Measurements from ENCODE around the gene SCML2. TPM values are rescaled to one million over a fixed set of nuclear protein-coding genes. Genes with fewer than 3 reads are reported as not detected.
"Not testable (repeated sequence)": the region's sequence is repeated elsewhere in the genome, so short reads cannot be mapped to it uniquely, and the experiment has no call there.

The SCML2 gene
- total RNA-seq, 1 donor from 2014 or later, result 9.5 TPM

- Mint-ChIP-seq H3K27me3 (ENCODE audit: unreplicated experiment) (no peaks in the 10 kb centered on the region), H3K4me1 (ENCODE audit: low read depth, unreplicated experiment) (no peaks in the 10 kb centered on the region), H3K36me3 (ENCODE audit: unreplicated experiment) (no peaks in the 10 kb centered on the region), H3K27ac (ENCODE audit: unreplicated experiment) (no peak overlapping the region), H3K4me3 (ENCODE audit: unreplicated experiment) (no peak overlapping the region), H3K9me3 (ENCODE audit: unreplicated experiment) (no peaks in the 10 kb centered on the region)
- DNase-seq, result no peak
- no peak for TF ChIP-seq CTCF (IDR thresholded peaks at IDR 0.05; ENCODE audit: partially characterized antibody, unreplicated experiment)
Observed at GRCh38 chrX:18272222-18272621, 82.3 kb downstream of the SCML2 start.

- H3K9me3 Mint-ChIP-seq (ENCODE audit: unreplicated experiment), result no peaks in the 10 kb centered on the region
- TF ChIP-seq CTCF (IDR thresholded peaks at IDR 0.05; ENCODE audit: partially characterized antibody, unreplicated experiment), result no peak
- H3K27me3 Mint-ChIP-seq (ENCODE audit: unreplicated experiment), result peaks cover 1% of the 10 kb centered on the region
- H3K36me3 Mint-ChIP-seq (ENCODE audit: unreplicated experiment), result no peaks in the 10 kb centered on the region
- H3K27ac Mint-ChIP-seq (ENCODE audit: unreplicated experiment), result no peak overlapping the region
- H3K4me3 Mint-ChIP-seq (ENCODE audit: unreplicated experiment), result no peak overlapping the region
- H3K4me1 Mint-ChIP-seq (ENCODE audit: low read depth, unreplicated experiment), result no peaks in the 10 kb centered on the region
- no peak for DNase-seq
Observed at GRCh38 chrX:18271725-18272124, 82.8 kb downstream of the SCML2 start.

GRCh38 chrX:18271309-18271708 lies 83.2 kb downstream of the SCML2 start:
- H3K4me3 Mint-ChIP-seq (ENCODE audit: unreplicated experiment), result no peak overlapping the region
- H3K4me1 Mint-ChIP-seq (ENCODE audit: low read depth, unreplicated experiment), result no peaks in the 10 kb centered on the region
- no peaks in the 10 kb centered on the region for H3K36me3 Mint-ChIP-seq (ENCODE audit: unreplicated experiment)
- no peak for DNase-seq
- no peaks in the 10 kb centered on the region for H3K9me3 Mint-ChIP-seq (ENCODE audit: unreplicated experiment)
- H3K27me3 Mint-ChIP-seq (ENCODE audit: unreplicated experiment), result peaks cover 1% of the 10 kb centered on the region
- no peak overlapping the region for H3K27ac Mint-ChIP-seq (ENCODE audit: unreplicated experiment)
- no peak for TF ChIP-seq CTCF (IDR thresholded peaks at IDR 0.05; ENCODE audit: partially characterized antibody, unreplicated experiment)

- no peak for DNase-seq
- Mint-ChIP-seq H3K4me3 (ENCODE audit: unreplicated experiment) (no peak overlapping the region), H3K27ac (ENCODE audit: unreplicated experiment) (no peak overlapping the region), H3K4me1 (ENCODE audit: low read depth, unreplicated experiment) (no peaks in the 10 kb centered on the region), H3K27me3 (ENCODE audit: unreplicated experiment) (no peaks in the 10 kb centered on the region), H3K9me3 (ENCODE audit: unreplicated experiment) (no peaks in the 10 kb centered on the region), H3K36me3 (ENCODE audit: unreplicated experiment) (no peaks in the 10 kb centered on the region)
- TF ChIP-seq CTCF (IDR thresholded peaks at IDR 0.05; ENCODE audit: partially characterized antibody, unreplicated experiment), result no peak
Observed at GRCh38 chrX:18255059-18255458, 99.4 kb downstream of the SCML2 start.

GRCh38 chrX:18252644-18253359 lies 101.7 kb downstream of the SCML2 start:
- no peaks in the 10 kb centered on the region for H3K27me3 Mint-ChIP-seq (ENCODE audit: unreplicated experiment)
- no peak overlapping the region for H3K27ac Mint-ChIP-seq (ENCODE audit: unreplicated experiment)
- no peak overlapping the region for H3K4me3 Mint-ChIP-seq (ENCODE audit: unreplicated experiment)
- no peak for DNase-seq
- H3K9me3 Mint-ChIP-seq (ENCODE audit: unreplicated experiment), result no peaks in the 10 kb centered on the region
- no peaks in the 10 kb centered on the region for H3K36me3 Mint-ChIP-seq (ENCODE audit: unreplicated experiment)
- TF ChIP-seq CTCF (IDR thresholded peaks at IDR 0.05; ENCODE audit: partially characterized antibody, unreplicated experiment), result no peak
- H3K4me1 Mint-ChIP-seq (ENCODE audit: low read depth, unreplicated experiment), result no peaks in the 10 kb centered on the region

- not testable (repeated sequence) for H3K36me3 Mint-ChIP-seq (ENCODE audit: unreplicated experiment); H3K27ac Mint-ChIP-seq (ENCODE audit: unreplicated experiment); H3K4me3 Mint-ChIP-seq (ENCODE audit: unreplicated experiment); DNase-seq; H3K4me1 Mint-ChIP-seq (ENCODE audit: low read depth, unreplicated experiment); H3K9me3 Mint-ChIP-seq (ENCODE audit: unreplicated experiment); H3K27me3 Mint-ChIP-seq (ENCODE audit: unreplicated experiment)
Observed at GRCh38 chrX:18229646-18230045, 124.8 kb downstream of the SCML2 start.

All from glutamatergic neuron (in vitro differentiated cells).